HEK293T (cell line): ENCODE results near the gene AP1G2.

Experiments
- BHLHE40 ChIP-seq: fragments of 450-650 bp; IDR thresholded peaks from 2 replicates; pipeline ENCODE4 v1.6.1; 2016; ENCODE audit warnings: mild to moderate bottlenecking, moderate library complexity, borderline replicate concordance
- CTBP1 ChIP-seq: fragments of 450-650 bp; IDR thresholded peaks from 2 replicates; pipeline ENCODE4 v1.6.1; 2016; ENCODE audit warnings: borderline replicate concordance
- FOXA1 ChIP-seq: fragments of 450-650 bp; IDR thresholded peaks from 2 replicates; pipeline ENCODE4 v1.6.1; 2016; ENCODE audit warnings: mild to moderate bottlenecking
- FOXK2 ChIP-seq: fragments of 450-650 bp; IDR thresholded peaks from 2 replicates; pipeline ENCODE4 v1.6.1; 2016; ENCODE audit warnings: mild to moderate bottlenecking
- FOXM1 ChIP-seq: fragments of 450-650 bp; IDR thresholded peaks from 2 replicates; pipeline ENCODE4 v1.6.1; 2017; ENCODE audit warnings: mild to moderate bottlenecking, borderline replicate concordance
- HDGF ChIP-seq: fragments of 450-650 bp; IDR thresholded peaks from 2 replicates; pipeline ENCODE4 v1.6.1; 2017; ENCODE audit warnings: antibody characterized with exemption, borderline replicate concordance
- NFRKB ChIP-seq: fragments of 450-650 bp; IDR thresholded peaks from 2 replicates; pipeline ENCODE4 v1.6.1; 2016; ENCODE audit warnings: mild to moderate bottlenecking, moderate library complexity
- SP1 ChIP-seq: fragments of 450-650 bp; IDR thresholded peaks from 2 replicates; pipeline ENCODE4 v1.6.1; 2017
- SUZ12 ChIP-seq: fragments of 450-650 bp; IDR thresholded peaks from 2 replicates; pipeline ENCODE4 v1.6.1; 2016; ENCODE audit warnings: mild to moderate bottlenecking
- ZNF384 ChIP-seq: fragments of 450-650 bp; IDR thresholded peaks from 2 replicates; pipeline ENCODE4 v1.6.1; 2016

DNA sequence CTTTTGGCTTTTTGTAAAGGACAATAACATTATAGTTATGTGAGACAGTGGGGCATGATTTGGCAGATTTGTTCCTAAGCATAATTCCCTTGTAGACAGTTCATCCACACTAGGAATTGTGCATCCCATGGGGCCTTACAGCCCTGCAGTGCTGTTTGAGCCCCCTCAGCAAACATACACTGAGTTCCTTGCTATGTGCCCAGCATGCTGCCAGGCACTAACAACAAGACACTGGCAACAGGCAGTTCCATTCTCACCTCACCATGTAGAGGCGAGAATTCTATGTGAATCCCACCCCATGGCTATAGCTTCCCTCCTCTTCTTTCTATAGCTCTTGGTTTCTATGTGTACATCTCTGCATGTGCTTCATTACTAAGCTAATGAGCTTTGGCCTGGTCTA is 9.6 kb downstream of the AP1G2 start:
- no peak for TF ChIP-seq FOXK2
- TF ChIP-seq SP1, result no peak
- TF ChIP-seq NFRKB, result no peak
- no peak for TF ChIP-seq FOXA1
- no peak for TF ChIP-seq SUZ12
- no peak for TF ChIP-seq ZNF384
- no peak for TF ChIP-seq FOXM1
- no peak for TF ChIP-seq BHLHE40
- TF ChIP-seq CTBP1, result no peak
- TF ChIP-seq HDGF, result no peak
